22Rv1 (cell line): ENCODE measurements around the gene CCDC116.

ENCODE experiments used
- H3K27ac ChIP-seq: fragments of 450-650 bp; 2 replicates; pipeline ENCODE4 v1.5.1; 2017
- CTCF ChIP-seq: fragments of 450-650 bp; IDR thresholded peaks from 2 replicates; pipeline ENCODE4 v1.5.1; 2017; ENCODE audit warnings: mild to moderate bottlenecking
- ZFX ChIP-seq: fragments of 450-650 bp; IDR thresholded peaks from 2 replicates; pipeline ENCODE4 v1.6.1; 2017; ENCODE audit warnings: antibody characterized with exemption, borderline replicate concordance

The CCDC116 gene

DNA sequence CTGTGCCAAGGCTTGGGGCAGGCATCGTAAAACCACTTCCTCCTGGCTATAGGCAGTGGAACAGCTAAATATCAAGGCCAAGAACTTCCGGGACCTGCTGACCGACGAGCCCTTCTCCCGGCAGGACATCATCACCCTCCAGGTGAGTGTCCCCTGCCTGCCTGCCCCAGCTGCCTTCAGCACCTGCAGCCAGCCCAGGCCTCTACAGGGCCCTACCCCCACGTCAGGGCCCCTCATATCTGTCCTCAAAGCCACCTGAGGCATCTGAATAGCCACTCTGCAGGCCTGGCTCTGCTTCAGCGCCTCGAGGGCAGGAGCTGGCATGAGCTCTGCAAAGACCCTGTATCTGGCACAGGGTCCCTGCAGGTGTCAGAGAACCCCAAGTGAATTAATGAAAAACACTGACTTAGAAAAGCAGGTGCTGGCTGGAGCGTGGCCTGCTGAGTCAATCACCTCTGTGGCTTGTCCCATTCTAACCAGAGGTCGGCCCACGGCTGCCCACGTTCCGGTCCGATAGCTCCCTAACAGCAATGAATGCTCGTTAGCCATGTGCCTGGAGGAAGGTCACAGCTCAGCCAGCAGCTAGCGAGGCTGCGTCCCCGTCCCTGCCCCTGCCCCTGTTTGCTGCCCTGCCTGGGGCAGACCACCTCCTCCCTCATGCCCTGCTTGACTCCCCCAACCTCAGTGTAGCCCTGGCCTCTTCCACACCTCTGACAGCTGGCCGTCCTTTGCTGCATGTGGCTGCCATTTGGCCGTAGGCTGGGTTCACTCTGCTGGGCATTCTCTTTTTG, 50.0 kb downstream of the CCDC116 start:
- no peak for TF ChIP-seq CTCF
- TF ChIP-seq ZFX = no peak
- H3K27ac ChIP-seq = no peak overlapping the region

- H3K27ac ChIP-seq = no peak overlapping the region
- no peak for TF ChIP-seq CTCF
- TF ChIP-seq ZFX = no peak
These were observed 50.8 kb downstream of the CCDC116 start for GRCh38 chr22:21683401-21683811.

- TF ChIP-seq CTCF = no peak
- H3K27ac ChIP-seq = no peak overlapping the region
These were observed 52.1 kb downstream of the CCDC116 start for GRCh38 chr22:21684492-21685163.

GRCh38 chr22:21685164-21685513, 52.6 kb downstream of the CCDC116 start:
- no peak overlapping the region for H3K27ac ChIP-seq
- TF ChIP-seq CTCF (no peak), ZFX (no peak)

- H3K27ac ChIP-seq = no peak overlapping the region
- TF ChIP-seq CTCF = no peak
- TF ChIP-seq ZFX = no peak
These were observed 53.6 kb downstream of the CCDC116 start for GRCh38 chr22:21686193-21686608.
